IMR-90 (cell line): ENCODE data around the gene NAGK. TPM values are rescaled to one million over a fixed set of nuclear protein-coding genes. Genes with fewer than 3 reads are reported as not detected.

Source experiments
- ATAC-seq: fragments of 200-7000 bp; cut with Tn5 transposase; 2 replicates; pipeline ENCODE4 v1.9.1; 2020; ENCODE audit warnings: low read depth, mild to moderate bottlenecking, moderate library complexity
- BruUV-seq: library from RNA; stranded (reverse); fragments of 400-500 nt; replicated peaks from 2 replicates; lab custom pipeline; 2021; lab: Mats Ljungman, UMichigan
- CTCF ChIA-PET: fragments of 300-600 bp; formaldehyde crosslinking; extraction: SDS; loops from one replicate; lab custom pipeline; 2021; ENCODE audit warnings: antibody characterized with exemption; lab: Yijun Ruan, JAX
- POLR2A ChIA-PET: fragments of 300-600 bp; sonication (Branson Sonifier 250); formaldehyde crosslinking; loops from one replicate; lab custom pipeline; 2022; ENCODE audit warnings: antibody characterized with exemption; ENCODE audit not compliant: unreplicated experiment; lab: Charles Lee
- DNase-seq: peaks from one replicate; pipeline ENCODE4 v3.0.0; 2013
- H2AFZ ChIP-seq: replicated peaks from 2 replicates; pipeline ENCODE3; 2013; ENCODE audit warnings: low read length, mild to moderate bottlenecking; ENCODE audit not compliant: poor library complexity
- H2AK5ac ChIP-seq: 2 replicates; pipeline ENCODE4 v1.6.1; 2013; ENCODE audit warnings: low read depth, low read length, inconsistent platforms
- H2AK9ac ChIP-seq: replicated peaks from 2 replicates; pipeline ENCODE3; 2013; ENCODE audit warnings: mild to moderate bottlenecking, low read depth, low read length, moderate library complexity; ENCODE audit not compliant: poor library complexity
- H2BK120ac ChIP-seq: 2 replicates; pipeline ENCODE4 v1.6.1; 2013; ENCODE audit warnings: low read depth, low read length, inconsistent platforms
- H2BK15ac ChIP-seq: 3 replicates; pipeline ENCODE4 v1.6.1; 2013; ENCODE audit warnings: low read depth, low read length, inconsistent platforms
- H2BK20ac ChIP-seq: 2 replicates; pipeline ENCODE4 v1.6.1; 2013; ENCODE audit warnings: low read depth, mild to moderate bottlenecking, inconsistent platforms, low read length, moderate library complexity
- H2BK5ac ChIP-seq: 2 replicates; pipeline ENCODE4 v1.6.1; 2013; ENCODE audit warnings: mild to moderate bottlenecking, low read depth, low read length, inconsistent platforms; ENCODE audit not compliant: poor library complexity, severe bottlenecking
- H3K14ac ChIP-seq: replicated peaks from 2 replicates; pipeline ENCODE4 v1.6.1; 2013; ENCODE audit warnings: low read depth, low read length, inconsistent platforms
- H3K18ac ChIP-seq: 2 replicates; pipeline ENCODE4 v1.6.1; 2013; ENCODE audit warnings: low read depth, low read length, control low read depth
- H3K23ac ChIP-seq: 2 replicates; pipeline ENCODE4 v1.6.1; 2013; ENCODE audit warnings: low read depth, low read length, inconsistent platforms
- H3K27ac ChIP-seq: 2 replicates; pipeline ENCODE4 v1.5.1; 2013; ENCODE audit warnings: mild to moderate bottlenecking, control low read depth, low read length; ENCODE audit not compliant: insufficient read depth
- H3K27me3 ChIP-seq: 2 replicates; pipeline ENCODE4 v1.6.1; 2013; ENCODE audit warnings: low read length; ENCODE audit not compliant: control insufficient read depth, insufficient read depth
- H3K36me3 ChIP-seq: 2 replicates; pipeline ENCODE4 v1.6.1; 2013; ENCODE audit warnings: low read length, mixed read lengths; ENCODE audit not compliant: control insufficient read depth, insufficient read depth
- H3K4ac ChIP-seq: 2 replicates; pipeline ENCODE4 v1.6.1; 2013; ENCODE audit warnings: low read depth, low read length, inconsistent platforms
- H3K4me1 ChIP-seq: 2 replicates; pipeline ENCODE4 v1.6.1; 2013; ENCODE audit warnings: low read length, mixed read lengths; ENCODE audit not compliant: control insufficient read depth, insufficient read depth
- H3K4me2 ChIP-seq: 2 replicates; pipeline ENCODE4 v1.6.1; 2013; ENCODE audit warnings: low read depth, mild to moderate bottlenecking, control low read depth, low read length, moderate library complexity
- H3K4me3 ChIP-seq: 2 replicates; pipeline ENCODE4 v1.5.1; 2013; ENCODE audit warnings: low read depth, mild to moderate bottlenecking, control low read depth, low read length, moderate library complexity; ENCODE audit not compliant: insufficient read depth
- H3K56ac ChIP-seq: 2 replicates; pipeline ENCODE4 v1.6.1; 2013; ENCODE audit warnings: low read length, inconsistent platforms; ENCODE audit not compliant: insufficient read depth; ENCODE audit errors: extremely low read depth
- H3K79me1 ChIP-seq, 2 experiments: 2 replicates each; pipeline ENCODE4 v1.6.1; 2013; ENCODE audit warnings: low read length in 2 of 2, inconsistent platforms in 1 of 2, low read depth in 1 of 2
- H3K9ac ChIP-seq: 2 replicates; pipeline ENCODE4 v1.6.1; 2013; ENCODE audit warnings: low read depth, low read length, control low read depth
- H3K9me1 ChIP-seq: 2 replicates; pipeline ENCODE4 v1.6.1; 2013; ENCODE audit warnings: low read length, inconsistent platforms; ENCODE audit not compliant: insufficient read depth
- H3K9me3 ChIP-seq: 2 replicates; pipeline ENCODE4 v1.6.1; 2013; ENCODE audit warnings: low read length; ENCODE audit not compliant: control insufficient read depth, insufficient read depth
- H4K20me1 ChIP-seq: 2 replicates; pipeline ENCODE4 v1.6.1; 2013; ENCODE audit warnings: low read length, inconsistent platforms; ENCODE audit not compliant: insufficient read depth
- H4K5ac ChIP-seq: 2 replicates; pipeline ENCODE4 v1.6.1; 2013; ENCODE audit warnings: mild to moderate bottlenecking, low read depth, low read length, control low read depth
- H4K8ac ChIP-seq, 2 experiments: 2 replicates each; pipeline ENCODE4 v1.6.1; 2013; ENCODE audit warnings: low read depth in 2 of 2, low read length in 2 of 2, control low read depth in 1 of 2, inconsistent platforms in 1 of 2
- H4K91ac ChIP-seq: 2 replicates; pipeline ENCODE4 v1.6.1; 2013; ENCODE audit warnings: low read depth, low read length, inconsistent platforms; ENCODE audit not compliant: insufficient read depth
- MAFK ChIP-seq: IDR thresholded peaks from 2 replicates; pipeline ENCODE4 v1.6.1; 2012; ENCODE audit warnings: low read depth, low read length, improper control_type of control experiment
- MXI1 ChIP-seq: IDR thresholded peaks from 2 replicates; pipeline ENCODE4 v1.6.1; 2012; ENCODE audit warnings: low read depth, mild to moderate bottlenecking, low read length, moderate library complexity, borderline replicate concordance
- WGBS, 2 experiments: methylation state at CpG; one replicate each; pipeline versions ENCODE4 v1.1.5 to v1.1.7; 2013; ENCODE audit warnings: missing lambda C conversion rate in 2 of 2; ENCODE audit not compliant: insufficient read length in 1 of 2; ENCODE audit errors: extremely low coverage in 2 of 2; 5-methylcytosine and 5-hydroxymethylcytosine counted together
- dilution Hi-C: fragments of 300-500 bp; cut with HindIII; formaldehyde crosslinking; loops from one replicate; pipeline ENCODE4 v1.14.3; 2018; ENCODE audit warnings: low sequenced_read_pairs; ENCODE audit not compliant: unreplicated experiment
- in situ Hi-C: fragments of 300-500 bp; cut with MboI; formaldehyde crosslinking; loops from 3 replicates; pipeline ENCODE4 v1.14.3; 2019; ENCODE audit warnings: low sequenced_read_pairs, inconsistent platforms, mixed read lengths
- intact Hi-C: fragments of 100-400 bp; cut with micrococcal nuclease; formaldehyde crosslinking; loops from 2 replicates; pipeline ENCODE4 v1.10.0; 2022
- polyA plus RNA-seq, 3 experiments: library from polyadenylated mRNA; depleted of rRNA; stranded (reverse); fragments of >200 nt; gene quantifications; 2 replicates each; pipeline ENCODE4 v1.2.3, GENCODE V29; 2012; ENCODE audit warnings: low replicate concordance in 1 of 3
- total RNA-seq: library from RNA; depleted of rRNA; stranded (reverse); fragments of >200 nt; gene quantifications from 2 replicates; pipeline ENCODE4 v1.2.3, GENCODE V29; 2012

NAGK gene
- total and polyA plus RNA-seq, 2 of the 4 experiments (the other 2 are of a cell fraction), result 60.4 to 146 TPM

DNA sequence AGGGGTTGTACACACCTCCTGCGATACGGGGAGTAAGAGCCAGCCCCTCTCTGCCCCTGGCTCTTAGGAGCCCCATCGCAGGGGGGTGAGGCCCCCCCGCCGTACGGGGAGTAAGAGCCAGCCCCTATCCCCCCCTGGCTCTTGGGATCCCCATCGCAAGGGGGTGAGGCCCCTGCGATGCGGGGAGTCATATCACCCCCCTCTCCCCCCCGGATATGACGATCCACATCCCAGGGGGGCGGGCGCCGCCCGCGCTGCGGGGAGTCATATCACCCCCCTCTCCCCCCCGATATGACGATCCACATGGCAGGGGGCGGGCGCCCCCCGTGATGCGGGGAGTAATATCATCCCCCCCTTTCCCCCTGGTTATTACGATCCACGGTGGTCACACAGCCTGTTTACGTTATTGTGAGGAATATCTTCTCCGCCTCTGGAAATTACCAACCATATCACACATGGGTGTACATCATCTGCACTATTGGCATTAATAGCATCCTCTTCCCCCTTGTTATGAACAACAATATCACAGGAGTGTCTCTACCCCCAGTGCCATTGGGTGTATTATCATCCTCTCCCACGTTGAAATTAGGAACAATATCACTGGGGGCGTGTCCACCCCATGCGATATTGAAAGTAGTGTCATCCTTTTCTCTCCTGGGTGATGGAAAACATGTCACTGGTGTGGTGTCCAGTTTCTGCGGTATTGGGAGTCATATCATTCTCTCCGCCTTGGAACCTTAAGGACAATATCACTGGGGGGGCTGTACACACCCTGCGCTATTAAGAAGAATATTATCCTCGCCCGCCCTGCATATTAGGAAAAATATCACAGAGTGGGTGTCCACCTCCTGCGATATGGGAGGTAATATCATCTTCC is 24.7 kb upstream of the NAGK start:
- Histone ChIP-seq H2BK5ac (no peak overlapping the region), H3K18ac (no peak overlapping the region), H2BK20ac (no peak overlapping the region), H3K56ac (no peak overlapping the region), H3K9ac (no peak overlapping the region), H4K5ac (no peak overlapping the region), H3K4ac (no peak overlapping the region), H3K27me3 (no peaks in the 10 kb centered on the region; the same call in 1 of the 2 replicates), H3K9me3 (no peaks in the 10 kb centered on the region), H2AK9ac (no peak overlapping the region), H3K23ac (no peak overlapping the region), H3K4me3 (no peak overlapping the region), H3K4me2 (no peak overlapping the region), H3K79me1 (no peaks in the 10 kb centered on the region), H3K14ac (no peak overlapping the region), H4K8ac (no peak overlapping the region), H4K91ac (no peak overlapping the region), H4K20me1 (no peaks in the 10 kb centered on the region), H2AK5ac (no peak overlapping the region), H3K9me1 (no peaks in the 10 kb centered on the region), H2BK120ac (no peak overlapping the region), H3K27ac (no peak overlapping the region), H3K4me1 (no peaks in the 10 kb centered on the region), H2AFZ (no peak overlapping the region), H3K36me3 (no peaks in the 10 kb centered on the region), H2BK15ac (no peak overlapping the region)
- dilution Hi-C loops (no loop called here), in situ Hi-C loops (no loop called here), intact Hi-C loops (no loop called here)
- ChIA-PET CTCF (no interaction called here), POLR2A (no interaction called here)
- BruUV-seq, result no TSS peak
- 84% methylated on average over 5 of the region's 36 CpGs; no CpG with 5 or more reads in 1 of the 2 experiments for WGBS, 2 experiments
- DNase-seq (no peak), ATAC-seq (no peak)
- TF ChIP-seq MXI1 (no peak), MAFK (no peak)
